ENCODE results near the gene TRIM27.

GRCh38 chr6:28944412-28944865, 20.7 kb upstream of the TRIM27 start:
- TF ChIP-seq CTCF (IDR thresholded peaks at IDR 0.05; ENCODE audit: borderline replicate concordance, extremely low read depth, low read length, poor library complexity, severe bottlenecking) (no peak), EZH2 (IDR thresholded peaks at IDR 0.05; ENCODE audit: borderline replicate concordance, low read depth, low read length, severe bottlenecking) (no peak)
